ENCODE results near the gene GRIA3. TPM values are rescaled to one million over a fixed set of nuclear protein-coding genes. Genes with fewer than 3 reads are reported as not detected.

The GRIA3 gene
- total RNA-seq, 1 donor from 2014 or later: not detected

DNA sequence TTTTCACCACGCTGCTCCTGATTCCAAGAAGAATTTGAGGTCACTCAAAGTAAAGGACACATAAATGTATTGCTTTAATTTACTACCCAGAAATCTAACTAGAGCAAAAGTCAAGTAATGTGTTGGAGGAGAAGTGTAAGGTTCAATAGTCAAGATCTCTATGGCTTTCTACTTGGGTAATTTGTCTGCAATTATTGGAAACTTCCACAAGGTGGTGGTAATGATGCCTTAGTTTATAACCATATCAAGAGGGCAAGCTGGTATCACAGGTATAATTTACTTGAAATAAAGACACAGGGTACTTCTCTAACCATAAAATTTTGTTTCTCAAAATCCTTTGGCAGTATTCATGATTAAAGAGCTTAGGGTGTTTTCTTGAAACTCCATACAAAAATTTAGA is 10.2 kb upstream of the GRIA3 start:
- no peaks in the 10 kb centered on the region for H3K27me3 Mint-ChIP-seq (ENCODE audit: low read depth)
- no peak overlapping the region for H3K4me3 Mint-ChIP-seq (ENCODE audit: low read depth)
- DNase-seq (ENCODE audit: low spot score): no peak
- no peak overlapping the region for H3K27ac Mint-ChIP-seq
- no peaks in the 10 kb centered on the region for H3K9me3 Mint-ChIP-seq
- no peaks in the 10 kb centered on the region for H3K36me3 Mint-ChIP-seq (ENCODE audit: low read depth)
- no peaks in the 10 kb centered on the region for H3K4me1 Mint-ChIP-seq (ENCODE audit: low read depth)
- intact Hi-C loops (cut with micrococcal nuclease): no loop called here

GRCh38 chrX:123175366-123176122 is 8.5 kb upstream of the GRIA3 start:
- Mint-ChIP-seq H3K27ac (no peak overlapping the region), H3K4me3 (ENCODE audit: low read depth) (no peak overlapping the region), H3K27me3 (ENCODE audit: low read depth) (no peaks in the 10 kb centered on the region), H3K4me1 (ENCODE audit: low read depth) (no peaks in the 10 kb centered on the region), H3K9me3 (no peaks in the 10 kb centered on the region), H3K36me3 (ENCODE audit: low read depth) (no peaks in the 10 kb centered on the region)
- intact Hi-C loops (cut with micrococcal nuclease): no loop called here
- no peak for DNase-seq (ENCODE audit: low spot score)

- no peaks in the 10 kb centered on the region for H3K36me3 Mint-ChIP-seq (ENCODE audit: low read depth)
- no peak for DNase-seq (ENCODE audit: low spot score)
- H3K4me1 Mint-ChIP-seq (ENCODE audit: low read depth): no peaks in the 10 kb centered on the region
- intact Hi-C loops (cut with micrococcal nuclease): no loop called here
- no peak overlapping the region for H3K4me3 Mint-ChIP-seq (ENCODE audit: low read depth)
- H3K27ac Mint-ChIP-seq: no peak overlapping the region
- peaks cover 32% of the 10 kb centered on the region for H3K27me3 Mint-ChIP-seq (ENCODE audit: low read depth)
- H3K9me3 Mint-ChIP-seq: no peaks in the 10 kb centered on the region
Measured at GRCh38 chrX:123181233-123181914, 2.7 kb upstream of the GRIA3 start.

GRCh38 chrX:123184866-123185276 is 793 bp downstream of the GRIA3 start:
- H3K27ac Mint-ChIP-seq: no peak overlapping the region
- intact Hi-C loops (cut with micrococcal nuclease): no loop called here
- H3K4me3 Mint-ChIP-seq (ENCODE audit: low read depth): no peak overlapping the region

GRCh38 chrX:123185721-123186120 is 1.6 kb downstream of the GRIA3 start:
- Mint-ChIP-seq H3K4me1 (ENCODE audit: low read depth) (no peaks in the 10 kb centered on the region), H3K36me3 (ENCODE audit: low read depth) (no peaks in the 10 kb centered on the region), H3K27ac (no peak overlapping the region), H3K9me3 (no peaks in the 10 kb centered on the region), H3K27me3 (ENCODE audit: low read depth) (peaks cover 35% of the 10 kb centered on the region), H3K4me3 (ENCODE audit: low read depth) (no peak overlapping the region)
- intact Hi-C loops (cut with micrococcal nuclease): no loop called here
- no peak for DNase-seq (ENCODE audit: low spot score)

More at GRCh38 chrX:123184866-123185276, 793 bp downstream of the GRIA3 start:
- H3K36me3 Mint-ChIP-seq (ENCODE audit: low read depth): no peaks in the 10 kb centered on the region
- H3K27me3 Mint-ChIP-seq (ENCODE audit: low read depth): peaks cover 35% of the 10 kb centered on the region
- no peaks in the 10 kb centered on the region for H3K9me3 Mint-ChIP-seq
- no peaks in the 10 kb centered on the region for H3K4me1 Mint-ChIP-seq (ENCODE audit: low read depth)
- DNase-seq (ENCODE audit: low spot score): no peak

- H3K27me3 Mint-ChIP-seq (ENCODE audit: low read depth): peaks cover 34% of the 10 kb centered on the region
- intact Hi-C loops (cut with micrococcal nuclease): no loop called here
- H3K4me3 Mint-ChIP-seq (ENCODE audit: low read depth): no peak overlapping the region
- no peaks in the 10 kb centered on the region for H3K4me1 Mint-ChIP-seq (ENCODE audit: low read depth)
- DNase-seq (ENCODE audit: low spot score): no peak
- no peaks in the 10 kb centered on the region for H3K9me3 Mint-ChIP-seq
- no peaks in the 10 kb centered on the region for H3K36me3 Mint-ChIP-seq (ENCODE audit: low read depth)
- H3K27ac Mint-ChIP-seq: no peak overlapping the region
Measured at GRCh38 chrX:123186801-123187200, 2.7 kb downstream of the GRIA3 start.

DNA sequence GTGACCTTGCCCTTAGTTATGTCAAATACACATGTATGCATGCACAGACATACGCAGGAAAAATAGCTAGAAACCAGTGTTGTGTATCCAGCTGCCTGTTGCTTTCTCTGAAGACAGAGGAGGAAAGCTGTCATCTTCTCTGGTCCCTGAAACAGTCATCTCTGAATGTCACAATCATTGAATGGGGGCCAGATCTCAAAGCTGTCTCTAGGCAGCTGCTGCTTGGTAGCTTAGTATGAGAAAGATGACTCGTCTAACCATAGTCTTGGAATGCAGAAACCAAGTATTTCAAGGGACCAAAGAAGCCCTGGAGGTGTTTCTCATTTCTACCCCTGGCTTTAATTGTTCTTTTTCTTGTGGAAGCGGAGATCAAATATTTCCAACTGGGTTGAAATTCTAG is 4.0 kb downstream of the GRIA3 start:
- H3K4me1 Mint-ChIP-seq (ENCODE audit: low read depth): no peaks in the 10 kb centered on the region
- intact Hi-C loops (cut with micrococcal nuclease): no loop called here
- peaks cover 30% of the 10 kb centered on the region for H3K27me3 Mint-ChIP-seq (ENCODE audit: low read depth)
- no peak overlapping the region for H3K4me3 Mint-ChIP-seq (ENCODE audit: low read depth)
- no peaks in the 10 kb centered on the region for H3K36me3 Mint-ChIP-seq (ENCODE audit: low read depth)
- H3K27ac Mint-ChIP-seq: no peak overlapping the region
- no peaks in the 10 kb centered on the region for H3K9me3 Mint-ChIP-seq
- DNase-seq (ENCODE audit: low spot score): no peak

DNA sequence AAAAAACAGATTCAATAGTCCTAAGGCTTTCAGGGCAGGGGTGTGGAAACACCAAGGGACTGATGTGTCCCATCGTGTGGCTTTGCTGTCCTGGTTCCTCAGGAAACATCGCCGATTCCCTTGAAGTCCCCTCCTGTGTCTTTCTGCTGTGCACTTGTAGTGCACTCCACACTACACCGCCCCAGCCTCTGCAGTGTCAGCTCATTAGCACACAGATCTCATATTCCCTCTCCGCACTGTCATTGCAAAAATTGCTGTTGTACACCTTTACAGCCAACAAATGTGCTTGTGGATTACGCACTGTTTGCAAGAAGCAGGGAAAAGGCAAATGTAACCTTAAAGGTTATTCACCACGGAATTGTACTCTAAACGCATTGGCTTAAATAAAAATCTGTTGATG is 5.3 kb downstream of the GRIA3 start:
- no peaks in the 10 kb centered on the region for H3K9me3 Mint-ChIP-seq
- no peaks in the 10 kb centered on the region for H3K36me3 Mint-ChIP-seq (ENCODE audit: low read depth)
- H3K27me3 Mint-ChIP-seq (ENCODE audit: low read depth): peaks cover 19% of the 10 kb centered on the region
- H3K4me3 Mint-ChIP-seq (ENCODE audit: low read depth): no peak overlapping the region
- H3K27ac Mint-ChIP-seq: no peak overlapping the region
- no peak for DNase-seq (ENCODE audit: low spot score)
- intact Hi-C loops (cut with micrococcal nuclease): no loop called here
- H3K4me1 Mint-ChIP-seq (ENCODE audit: low read depth): no peaks in the 10 kb centered on the region

DNA sequence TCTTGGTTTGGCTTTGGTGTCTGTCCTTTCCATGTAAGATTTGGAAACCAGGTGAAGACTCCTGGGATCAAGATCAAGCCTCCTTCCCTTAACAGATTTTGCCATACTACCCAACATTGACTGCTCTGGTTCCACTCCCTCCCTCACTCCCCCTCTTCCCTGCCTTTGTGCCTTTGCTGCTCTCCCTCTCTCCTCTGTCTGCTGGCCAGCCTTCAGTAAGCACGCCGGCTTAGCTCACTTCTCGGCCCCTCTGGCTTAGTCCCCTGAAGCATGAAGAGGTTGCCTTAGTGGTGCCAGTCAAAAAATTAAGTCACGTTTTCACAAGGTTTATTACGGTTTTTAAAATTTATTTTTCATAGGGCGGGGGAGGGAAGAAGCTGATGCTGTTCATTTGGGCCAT is 6.0 kb downstream of the GRIA3 start:
- H3K4me1 Mint-ChIP-seq (ENCODE audit: low read depth): no peaks in the 10 kb centered on the region
- no peaks in the 10 kb centered on the region for H3K9me3 Mint-ChIP-seq
- H3K27me3 Mint-ChIP-seq (ENCODE audit: low read depth): peaks cover 14% of the 10 kb centered on the region
- no peak overlapping the region for H3K27ac Mint-ChIP-seq
- H3K36me3 Mint-ChIP-seq (ENCODE audit: low read depth): no peaks in the 10 kb centered on the region
- DNase-seq (ENCODE audit: low spot score): no peak
- intact Hi-C loops (cut with micrococcal nuclease): no loop called here
- H3K4me3 Mint-ChIP-seq (ENCODE audit: low read depth): no peak overlapping the region

DNA sequence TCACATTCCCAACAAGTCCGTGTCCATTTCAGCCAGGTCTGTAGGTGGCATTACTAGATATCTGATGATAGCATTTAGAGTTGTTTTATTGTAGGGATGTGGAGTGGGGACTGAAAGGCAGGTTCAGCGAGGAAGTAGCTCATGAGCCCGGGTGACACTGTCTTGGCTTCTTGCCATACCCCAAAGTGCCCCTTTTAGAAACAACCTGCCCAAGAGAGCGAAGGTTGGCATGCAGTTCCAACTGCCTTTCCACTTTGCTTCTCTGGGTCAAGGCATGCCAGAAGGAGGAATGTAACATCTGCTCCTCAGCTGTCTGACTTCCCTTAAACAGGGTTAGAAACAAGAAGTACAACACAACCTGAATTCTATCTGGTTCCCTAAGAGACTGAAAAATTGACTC is 9.0 kb downstream of the GRIA3 start:
- Mint-ChIP-seq H3K27me3 (ENCODE audit: low read depth) (no peaks in the 10 kb centered on the region), H3K9me3 (no peaks in the 10 kb centered on the region), H3K4me3 (ENCODE audit: low read depth) (no peak overlapping the region), H3K4me1 (ENCODE audit: low read depth) (no peaks in the 10 kb centered on the region), H3K27ac (no peak overlapping the region), H3K36me3 (ENCODE audit: low read depth) (no peaks in the 10 kb centered on the region)
- DNase-seq (ENCODE audit: low spot score): no peak
- intact Hi-C loops (cut with micrococcal nuclease): no loop called here

GRCh38 chrX:123199338-123199737 is 15.3 kb downstream of the GRIA3 start:
- Mint-ChIP-seq H3K27ac (no peak overlapping the region), H3K4me1 (ENCODE audit: low read depth) (no peaks in the 10 kb centered on the region), H3K9me3 (no peaks in the 10 kb centered on the region), H3K36me3 (ENCODE audit: low read depth) (no peaks in the 10 kb centered on the region), H3K27me3 (ENCODE audit: low read depth) (no peaks in the 10 kb centered on the region), H3K4me3 (ENCODE audit: low read depth) (no peak overlapping the region)
- no peak for DNase-seq (ENCODE audit: low spot score)
- intact Hi-C loops (cut with micrococcal nuclease): no loop called here

DNA sequence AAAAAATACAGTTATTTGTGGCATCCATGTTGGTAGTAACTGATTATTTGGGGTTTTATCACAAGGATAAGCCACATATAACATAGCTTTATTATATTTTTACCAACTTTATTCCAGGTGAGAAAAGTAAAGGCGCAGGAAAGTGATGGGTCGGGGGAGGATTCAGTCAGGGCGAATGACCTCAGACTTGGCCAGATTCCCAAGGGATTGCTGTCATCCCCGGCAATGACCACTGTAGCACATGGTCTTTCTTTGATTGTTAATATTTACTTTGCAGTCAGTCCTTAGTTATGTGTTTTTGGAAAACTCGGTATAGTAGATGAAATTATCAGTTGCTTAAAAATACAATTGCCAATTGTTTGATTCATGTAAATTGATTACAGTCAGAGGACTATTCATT is 17.6 kb downstream of the GRIA3 start:
- intact Hi-C loops (cut with micrococcal nuclease): no loop called here
- Mint-ChIP-seq H3K27me3 (ENCODE audit: low read depth) (no peaks in the 10 kb centered on the region), H3K27ac (no peak overlapping the region), H3K4me3 (ENCODE audit: low read depth) (no peak overlapping the region), H3K4me1 (ENCODE audit: low read depth) (no peaks in the 10 kb centered on the region), H3K9me3 (no peaks in the 10 kb centered on the region), H3K36me3 (ENCODE audit: low read depth) (no peaks in the 10 kb centered on the region)
- DNase-seq (ENCODE audit: low spot score): no peak

DNA sequence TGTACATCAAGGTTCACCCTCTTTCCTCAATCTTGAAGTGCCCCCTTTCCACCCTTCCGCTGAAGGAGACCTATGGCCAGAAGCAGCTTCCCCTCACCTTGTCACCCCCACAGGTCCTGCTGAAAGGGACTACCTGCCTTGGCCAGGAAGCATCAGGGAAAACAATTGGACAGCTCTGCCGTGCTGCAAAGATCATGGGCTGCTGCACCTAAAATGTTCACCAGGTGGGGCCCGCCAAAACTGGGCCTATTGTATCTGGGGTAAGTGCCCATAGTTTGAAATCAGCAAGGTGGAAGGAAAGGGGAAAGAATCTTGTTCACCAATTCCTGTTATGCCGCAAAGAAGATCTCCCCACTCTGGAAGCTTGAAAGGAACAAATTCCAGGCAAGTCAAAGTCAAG is 18.4 kb downstream of the GRIA3 start:
- DNase-seq (ENCODE audit: low spot score): no peak
- H3K27me3 Mint-ChIP-seq (ENCODE audit: low read depth): no peaks in the 10 kb centered on the region
- intact Hi-C loops (cut with micrococcal nuclease): no loop called here
- no peak overlapping the region for H3K4me3 Mint-ChIP-seq (ENCODE audit: low read depth)
- H3K36me3 Mint-ChIP-seq (ENCODE audit: low read depth): no peaks in the 10 kb centered on the region
- no peak overlapping the region for H3K27ac Mint-ChIP-seq
- no peaks in the 10 kb centered on the region for H3K4me1 Mint-ChIP-seq (ENCODE audit: low read depth)
- H3K9me3 Mint-ChIP-seq: no peaks in the 10 kb centered on the region

Measured in activated T-helper 2 cell treated with anti-CD3 and anti-CD28 coated beads, Interferon-gamma antibody, Interleukin-2, Interleukin-4, amounts not matched to agents 10 μg/mL and 5 μg/mL and 100 μg/mL, durations not matched to agents 14 hours and 24 hours and 36 hours (primary cell).